Measurements from ENCODE around the gene ZRANB1. TPM values are rescaled to one million over a fixed set of nuclear protein-coding genes. Genes with fewer than 3 reads are reported as not detected.

The ZRANB1 gene
- total and polyA plus RNA-seq, 2 experiments from 2014 or later: 7.9 to 30.0 TPM

DNA sequence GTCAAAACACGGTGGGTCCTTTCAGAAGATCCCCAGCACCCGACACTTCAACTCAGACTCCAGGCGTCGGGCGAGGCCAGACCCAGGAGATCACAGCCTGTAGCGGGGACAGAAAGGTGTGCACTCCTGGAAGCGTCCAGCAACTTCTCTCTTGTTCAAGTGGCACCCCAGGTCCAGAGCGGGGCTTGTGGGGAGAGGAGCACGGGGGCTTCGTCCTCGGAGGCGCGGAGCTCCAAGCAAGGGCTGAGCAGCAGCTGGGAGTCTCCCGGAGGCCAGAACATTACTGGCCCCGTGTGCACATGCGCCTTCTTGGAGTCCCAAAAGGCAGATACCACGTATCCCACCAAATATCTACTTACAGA is 54.9 kb downstream of the ZRANB1 start:
- DNase-seq (ENCODE audit: low spot score): no peak
- H3K36me3 ChIP-seq (replicated peaks; ENCODE audit: insufficient read depth, low read depth): no peaks in the 10 kb centered on the region
- WGBS (ENCODE audit: low lambda C conversion rate, missing lambda C conversion rate): 95% methylated on average over 17 of the region's 17 CpGs

DNA sequence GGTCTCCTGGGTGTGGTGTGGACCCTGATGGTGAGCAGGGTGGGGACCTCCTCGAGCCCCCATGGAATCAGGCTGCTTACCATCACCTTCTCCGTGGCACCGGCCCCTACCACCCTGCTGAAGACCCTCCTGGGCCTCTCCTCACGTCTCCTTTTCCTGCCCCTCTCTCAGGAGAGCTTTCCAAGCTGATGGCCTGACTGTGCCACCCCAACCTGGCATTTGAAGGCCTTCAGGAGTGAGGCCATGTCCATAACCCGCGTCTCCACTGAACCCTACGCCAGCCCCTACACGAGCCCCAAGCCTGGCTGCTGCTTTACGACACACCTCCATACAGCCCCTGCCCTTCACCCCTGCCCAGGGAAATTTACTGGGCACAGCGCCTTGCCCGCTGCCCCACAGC is 55.4 kb downstream of the ZRANB1 start:
- peaks cover 3% of the 10 kb centered on the region for H3K79me2 ChIP-seq
- peaks cover 7% of the 10 kb centered on the region for H4K20me1 ChIP-seq (ENCODE audit: insufficient read depth, poor library complexity, severe bottlenecking)
- H3K27ac ChIP-seq: no peak overlapping the region
- no peaks in the 10 kb centered on the region for H3K9me3 ChIP-seq (ENCODE audit: low read depth)
- no peaks in the 10 kb centered on the region for H3K9me2 ChIP-seq (replicated peaks; ENCODE audit: insufficient read depth)
- DNase-seq (ENCODE audit: low spot score): no peak
- TF ChIP-seq EZH2 (IDR thresholded peaks at IDR 0.05; ENCODE audit: borderline replicate concordance) (no peak), EZH2phosphoT487 (IDR thresholded peaks at IDR 0.05; ENCODE audit: low read depth, severe bottlenecking, unreplicated experiment) (no peak)
- TF ChIP-seq, protein P1, sequence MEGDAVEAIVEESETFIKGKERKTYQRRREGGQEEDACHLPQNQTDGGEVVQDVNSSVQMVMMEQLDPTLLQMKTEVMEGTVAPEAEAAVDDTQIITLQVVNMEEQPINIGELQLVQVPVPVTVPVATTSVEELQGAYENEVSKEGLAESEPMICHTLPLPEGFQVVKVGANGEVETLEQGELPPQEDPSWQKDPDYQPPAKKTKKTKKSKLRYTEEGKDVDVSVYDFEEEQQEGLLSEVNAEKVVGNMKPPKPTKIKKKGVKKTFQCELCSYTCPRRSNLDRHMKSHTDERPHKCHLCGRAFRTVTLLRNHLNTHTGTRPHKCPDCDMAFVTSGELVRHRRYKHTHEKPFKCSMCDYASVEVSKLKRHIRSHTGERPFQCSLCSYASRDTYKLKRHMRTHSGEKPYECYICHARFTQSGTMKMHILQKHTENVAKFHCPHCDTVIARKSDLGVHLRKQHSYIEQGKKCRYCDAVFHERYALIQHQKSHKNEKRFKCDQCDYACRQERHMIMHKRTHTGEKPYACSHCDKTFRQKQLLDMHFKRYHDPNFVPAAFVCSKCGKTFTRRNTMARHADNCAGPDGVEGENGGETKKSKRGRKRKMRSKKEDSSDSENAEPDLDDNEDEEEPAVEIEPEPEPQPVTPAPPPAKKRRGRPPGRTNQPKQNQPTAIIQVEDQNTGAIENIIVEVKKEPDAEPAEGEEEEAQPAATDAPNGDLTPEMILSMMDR (IDR thresholded peaks at IDR 0.05; ENCODE audit: poor library complexity): no peak
- WGBS (ENCODE audit: low lambda C conversion rate, missing lambda C conversion rate): 96% methylated on average over 11 of the region's 11 CpGs
- no peak overlapping the region for H2AFZ ChIP-seq
- no peaks in the 10 kb centered on the region for H3K4me1 ChIP-seq (ENCODE audit: insufficient read depth)
- no peaks in the 10 kb centered on the region for H3K36me3 ChIP-seq (replicated peaks; ENCODE audit: insufficient read depth, low read depth)
- no peak overlapping the region for H3K4me2 ChIP-seq
- H3K27me3 ChIP-seq: no peaks in the 10 kb centered on the region
- no peak overlapping the region for H3K4me3 ChIP-seq

More for the DNA sequence above, 54.9 kb downstream of the ZRANB1 start:
- no peak overlapping the region for H3K27ac ChIP-seq
- no peak overlapping the region for H3K4me2 ChIP-seq
- TF ChIP-seq, protein P1 (IDR thresholded peaks at IDR 0.05; ENCODE audit: poor library complexity): no peak
- peaks cover 2% of the 10 kb centered on the region for H3K79me2 ChIP-seq
- H3K4me1 ChIP-seq (ENCODE audit: insufficient read depth): no peaks in the 10 kb centered on the region
- no peak overlapping the region for H3K4me3 ChIP-seq
- no peak overlapping the region for H2AFZ ChIP-seq
- H4K20me1 ChIP-seq (ENCODE audit: insufficient read depth, poor library complexity, severe bottlenecking): peaks cover 8% of the 10 kb centered on the region
- H3K9me2 ChIP-seq (replicated peaks; ENCODE audit: insufficient read depth): no peaks in the 10 kb centered on the region
- no peaks in the 10 kb centered on the region for H3K9me3 ChIP-seq (ENCODE audit: low read depth)
- H3K27me3 ChIP-seq: no peaks in the 10 kb centered on the region

DNA sequence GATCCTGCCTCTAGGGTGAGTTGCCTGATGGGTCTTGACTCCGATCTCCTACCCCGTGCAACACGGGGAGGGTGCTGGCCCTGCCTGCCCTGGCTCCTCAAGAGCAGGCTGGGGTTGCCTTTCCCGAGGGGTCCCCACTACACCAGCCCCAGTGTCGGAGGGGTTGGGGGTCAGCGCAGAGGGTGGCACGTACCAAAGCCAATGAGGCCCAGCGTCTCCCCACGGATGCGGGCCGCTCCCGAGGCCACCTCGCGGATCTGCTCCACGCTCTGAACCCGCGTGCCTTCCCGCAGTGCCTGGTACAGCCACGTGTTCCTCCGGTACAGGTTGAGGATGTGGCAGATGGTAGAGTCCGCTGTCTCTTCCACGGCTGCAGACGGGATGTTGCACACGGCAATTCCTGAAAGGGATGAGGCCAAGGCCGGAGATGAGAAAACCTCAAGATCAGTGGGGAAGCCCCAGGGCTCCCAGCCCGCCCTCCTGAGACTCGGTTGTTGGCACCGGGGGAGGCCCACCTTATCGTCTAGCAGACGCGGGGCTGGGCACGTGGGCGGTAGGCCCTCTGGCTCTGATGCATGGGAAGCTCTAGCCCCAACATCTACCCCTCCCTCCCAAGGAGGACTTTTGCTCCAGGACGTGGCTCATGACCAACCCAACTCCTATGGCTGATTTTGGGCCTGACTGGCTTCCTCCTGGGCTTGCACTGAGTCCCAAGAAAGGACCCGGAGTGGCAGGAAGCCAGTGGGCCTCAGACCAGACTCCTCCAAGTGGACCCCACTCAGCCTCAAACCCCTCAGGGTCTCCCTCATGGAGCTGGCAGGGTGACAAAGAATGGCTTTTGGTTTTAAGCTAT is 56.1 kb downstream of the ZRANB1 start:
- no peak for DNase-seq (ENCODE audit: low spot score)
- peaks cover 5% of the 10 kb centered on the region for H3K79me2 ChIP-seq
- peaks cover 7% of the 10 kb centered on the region for H4K20me1 ChIP-seq (ENCODE audit: insufficient read depth, poor library complexity, severe bottlenecking)
- H3K4me1 ChIP-seq (ENCODE audit: insufficient read depth): no peaks in the 10 kb centered on the region
- no peaks in the 10 kb centered on the region for H3K9me2 ChIP-seq (replicated peaks; ENCODE audit: insufficient read depth)
- H3K27me3 ChIP-seq: no peaks in the 10 kb centered on the region
- H2AFZ ChIP-seq: no peak overlapping the region
- TF ChIP-seq EZH2 (IDR thresholded peaks at IDR 0.05; ENCODE audit: borderline replicate concordance) (no peak), EZH2phosphoT487 (IDR thresholded peaks at IDR 0.05; ENCODE audit: low read depth, severe bottlenecking, unreplicated experiment) (no peak)
- TF ChIP-seq, protein P1 (IDR thresholded peaks at IDR 0.05; ENCODE audit: poor library complexity): no peak
- no peak overlapping the region for H3K27ac ChIP-seq
- no peaks in the 10 kb centered on the region for H3K36me3 ChIP-seq (replicated peaks; ENCODE audit: insufficient read depth, low read depth)
- 95% methylated on average over 30 of the region's 35 CpGs for WGBS (ENCODE audit: low lambda C conversion rate, missing lambda C conversion rate)
- H3K4me3 ChIP-seq: no peak overlapping the region
- no peaks in the 10 kb centered on the region for H3K9me3 ChIP-seq (ENCODE audit: low read depth)
- no peak overlapping the region for H3K4me2 ChIP-seq
